Adrenal gland (tissue), 12 donors: Measurements from ENCODE around the gene FHIT. TPM values are rescaled to one million over a fixed set of nuclear protein-coding genes. Genes with fewer than 3 reads are reported as not detected.

Experiments
- DNase-seq, 7 donors: peaks; one replicate each; pipeline ENCODE4 v3.0.0-alpha.2; 2019 to 2020
- H3K27ac ChIP-seq, 5 donors: fragments of 200-600 bp; sonication (generic) in 4 of 5; 1 replicate in 3 of 5; 2 replicates in 2 of 5; pipeline versions ENCODE4 v1.5.1 to v1.8.0; 2016 to 2020; ENCODE audit warnings: mild to moderate bottlenecking in 1 of 5
- H3K27me3 ChIP-seq: fragments of 200-600 bp; 2 replicates; pipeline ENCODE4 v1.8.0; 2021
- H3K36me3 ChIP-seq, 2 donors: fragments of 200-600 bp; replicated peaks in 1 of 2; 1 replicate in 1 of 2; 2 replicates in 1 of 2; pipeline versions ENCODE4 v1.5.1 to v1.8.0; 2018 to 2022
- H3K4me1 ChIP-seq, 2 donors: fragments of 200-600 bp; replicated peaks in 1 of 2; 1 replicate in 1 of 2; 2 replicates in 1 of 2; pipeline versions ENCODE4 v1.5.1 to v1.8.0; 2018 to 2021
- H3K4me3 ChIP-seq, 4 donors: fragments of 200-600 bp; sonication (generic) in 3 of 4; one replicate each; pipeline ENCODE4 v1.5.1; 2016 to 2018
- H3K9me3 ChIP-seq, 3 donors: fragments of 200-600 bp; sonication (generic) in 1 of 3; replicated peaks in 1 of 3; 1 replicate in 2 of 3; 2 replicates in 1 of 3; pipeline versions ENCODE4 v1.5.1 to v1.8.0; 2016 to 2021
- POLR2A ChIP-seq, 2 donors: fragments of 450-650 bp; IDR thresholded peaks; one replicate each; pipeline ENCODE4 v1.6.1; 2017; ENCODE audit warnings: antibody characterized with exemption in 2 of 2, mild to moderate bottlenecking in 2 of 2, moderate library complexity in 1 of 2
- WGBS, 4 donors: extraction: QIAGEN DNeasy Blood & Tissue Kit in 2 of 4; methylation state at CpG; one replicate each; pipeline versions ENCODE4 v1.1.5 to v1.1.7; 2013 to 2017; 5-methylcytosine and 5-hydroxymethylcytosine counted together
- intact Hi-C, 2 donors: fragments of 100-400 bp; cut with DNase I; formaldehyde crosslinking; loops; one replicate each; pipeline versions ENCODE4 v1.14.1 to v1.15.0; 2022 to 2023
- polyA plus RNA-seq, 3 donors: library from polyadenylated mRNA; stranded (reverse); fragments of 200-250 nt in 2 of 3; fragments of 350-450 nt in 1 of 3; fragmentation: Illumina TruSeq in 1 of 3; extraction: RNeasy Lipid Tissue Mini Kit (QIAGEN cat#74804) in 1 of 3; gene quantifications; one replicate each; pipeline ENCODE4 v1.2.3, GENCODE V29; 2013 to 2014
- total RNA-seq, 9 donors: library from RNA; depleted of rRNA in 4 of 9; stranded (reverse); fragments of >200 nt in 4 of 9; fragments of 120-200 nt in 1 of 9; fragmentation: NEBNext Ultra II Directional in 1 of 9; extraction: Animal tissue kit (Norgen Biotek cat#: 25700) in 1 of 9; gene quantifications; one replicate each; pipeline versions ENCODE4 v1.1.0 to v1.2.4, GENCODE V29; 2013 to 2023
- TF ChIP-seq, protein P1 (sequence below), 6 experiments: fragments of 450-650 bp in 4 of 6; fragments of 200-600 bp in 2 of 6; sonication (generic) in 1 of 6; IDR thresholded peaks; 1 replicate in 5 of 6; 2 replicates in 1 of 6; pipeline versions ENCODE4 v1.5.1 to v1.8.0; 2016 to 2021; ENCODE audit warnings: antibody characterized with exemption in 6 of 6, mild to moderate bottlenecking in 2 of 6, moderate library complexity in 1 of 6
- donor health status: healthy with polysubstance abuse.
- donor health status: Bipolar disorder and iron deficiency.
- donor health status: DM: yes; HTN: yes; CAD: no.
- donor health status: DM: no; HTN: no; CAD: no.
- donor health status: DM: no; HTN: no; CAD: no.
- donor health status: DM: yes; HTN: yes; CAD: no.

The FHIT gene
- total and polyA plus RNA-seq, 12 donors, result 14.1 to 43.9 (median 28.8) TPM

DNA sequence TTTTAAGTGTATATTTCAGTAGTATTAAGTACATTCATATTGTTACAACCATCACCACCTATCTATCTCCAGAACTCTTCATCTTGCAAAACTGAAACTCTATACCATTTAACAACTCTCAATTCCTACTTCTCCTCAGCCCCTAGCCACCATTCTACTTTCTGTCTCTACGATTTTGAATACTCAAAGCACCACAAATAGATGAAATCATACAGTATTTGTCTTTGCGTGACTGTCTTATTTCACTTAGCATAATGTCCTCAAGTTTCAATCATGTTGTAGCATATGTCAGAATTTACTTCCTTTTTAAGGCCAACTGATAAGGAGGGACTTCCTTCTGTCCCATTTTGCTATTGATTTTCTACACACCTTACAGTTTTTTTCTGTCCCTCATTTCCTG is 593.3 kb downstream of the FHIT start:
- WGBS, 4 donors, result 82 to 90% (median 83%) methylated on average over 2 of the region's 2 CpGs
- no peaks in the 10 kb centered on the region for H3K4me1 ChIP-seq
- DNase-seq, result no peak
- peaks cover 0 to 8% (median 0%) of the 10 kb centered on the region in 3 donors for H3K9me3 ChIP-seq
- TF ChIP-seq, protein P1, sequence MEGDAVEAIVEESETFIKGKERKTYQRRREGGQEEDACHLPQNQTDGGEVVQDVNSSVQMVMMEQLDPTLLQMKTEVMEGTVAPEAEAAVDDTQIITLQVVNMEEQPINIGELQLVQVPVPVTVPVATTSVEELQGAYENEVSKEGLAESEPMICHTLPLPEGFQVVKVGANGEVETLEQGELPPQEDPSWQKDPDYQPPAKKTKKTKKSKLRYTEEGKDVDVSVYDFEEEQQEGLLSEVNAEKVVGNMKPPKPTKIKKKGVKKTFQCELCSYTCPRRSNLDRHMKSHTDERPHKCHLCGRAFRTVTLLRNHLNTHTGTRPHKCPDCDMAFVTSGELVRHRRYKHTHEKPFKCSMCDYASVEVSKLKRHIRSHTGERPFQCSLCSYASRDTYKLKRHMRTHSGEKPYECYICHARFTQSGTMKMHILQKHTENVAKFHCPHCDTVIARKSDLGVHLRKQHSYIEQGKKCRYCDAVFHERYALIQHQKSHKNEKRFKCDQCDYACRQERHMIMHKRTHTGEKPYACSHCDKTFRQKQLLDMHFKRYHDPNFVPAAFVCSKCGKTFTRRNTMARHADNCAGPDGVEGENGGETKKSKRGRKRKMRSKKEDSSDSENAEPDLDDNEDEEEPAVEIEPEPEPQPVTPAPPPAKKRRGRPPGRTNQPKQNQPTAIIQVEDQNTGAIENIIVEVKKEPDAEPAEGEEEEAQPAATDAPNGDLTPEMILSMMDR (IDR thresholded peaks at IDR 0.05), result no peak
- TF ChIP-seq POLR2A (IDR thresholded peaks at IDR 0.05), result no peak
- H3K27me3 ChIP-seq, result no peaks in the 10 kb centered on the region
- H3K36me3 ChIP-seq, result no peaks in the 10 kb centered on the region
- intact Hi-C loops, result no loop called here
- no peak overlapping the region for H3K4me3 ChIP-seq
- no peak overlapping the region for H3K27ac ChIP-seq

- H3K4me1 ChIP-seq, result no peaks in the 10 kb centered on the region
- H3K27ac ChIP-seq, result no peak overlapping the region
- intact Hi-C loops, result no loop called here
- no peaks in the 10 kb centered on the region for H3K27me3 ChIP-seq
- DNase-seq, result no peak
- 86 to 93% (median 90%) methylated on average over 2 of the region's 2 CpGs for WGBS, 4 donors
- TF ChIP-seq, protein P1 (IDR thresholded peaks at IDR 0.05), result no peak
- TF ChIP-seq POLR2A (IDR thresholded peaks at IDR 0.05), result no peak
- no peak overlapping the region for H3K4me3 ChIP-seq
- H3K9me3 ChIP-seq, result no peaks in the 10 kb centered on the region
- H3K36me3 ChIP-seq, result no peaks in the 10 kb centered on the region
Measured at GRCh38 chr3:60652829-60653228, 598.4 kb downstream of the FHIT start.

DNA sequence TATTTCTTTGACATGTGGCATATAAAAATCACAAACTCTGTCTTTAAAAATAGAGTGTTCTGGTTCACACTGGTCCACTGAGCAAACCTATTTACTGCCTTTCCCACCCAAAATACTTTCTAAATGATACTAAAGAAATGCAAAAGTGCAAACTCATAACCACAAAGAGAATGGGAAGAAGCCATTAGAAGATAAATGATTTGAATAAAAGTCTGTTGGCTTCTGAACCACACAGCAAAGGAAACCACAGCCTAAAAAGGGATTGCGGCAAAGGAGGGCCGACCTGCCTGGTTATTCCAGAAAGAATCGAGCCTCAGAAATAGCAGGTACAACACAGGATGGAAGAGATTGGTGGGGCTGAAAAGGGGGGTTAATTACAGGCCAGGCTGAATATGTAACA is 599.5 kb downstream of the FHIT start:
- Histone ChIP-seq H3K9me3 (no peaks in the 10 kb centered on the region), H3K4me1 (no peaks in the 10 kb centered on the region), H3K4me3 (no peak overlapping the region), H3K36me3 (no peaks in the 10 kb centered on the region), H3K27ac (no peak overlapping the region), H3K27me3 (no peaks in the 10 kb centered on the region)
- TF ChIP-seq POLR2A (IDR thresholded peaks at IDR 0.05), result no peak
- TF ChIP-seq, protein P1 (IDR thresholded peaks at IDR 0.05), result no peak
- WGBS, 4 donors, result 49 to 81% (median 65%) methylated on average over 3 of the region's 3 CpGs
- no peak for DNase-seq
- intact Hi-C loops, result no loop called here

GRCh38 chr3:60650171-60650570 is 601.1 kb downstream of the FHIT start:
- no peak for TF ChIP-seq POLR2A (IDR thresholded peaks at IDR 0.05)
- TF ChIP-seq, protein P1 (IDR thresholded peaks at IDR 0.05), result no peak
- no peaks in the 10 kb centered on the region for H3K27me3 ChIP-seq
- no peaks in the 10 kb centered on the region for H3K4me1 ChIP-seq
- no peak overlapping the region for H3K4me3 ChIP-seq
- WGBS, 4 donors, result 81 to 97% (median 85%) methylated on average over 2 of the region's 2 CpGs
- DNase-seq, result no peak
- no peaks in the 10 kb centered on the region for H3K9me3 ChIP-seq
- intact Hi-C loops, result no loop called here
- H3K36me3 ChIP-seq, result no peaks in the 10 kb centered on the region
- no peak overlapping the region for H3K27ac ChIP-seq
